Neural progenitor cell (in vitro differentiated cells): Measurements from ENCODE around the gene NAP1L5.

ENCODE experiments used
- EZH2phosphoT487 ChIP-seq: fragments of 200-600 bp; sonication (generic); IDR thresholded peaks from 2 replicates; pipeline ENCODE4 v1.6.1; 2017; ENCODE audit warnings: antibody characterized with exemption
- TF ChIP-seq, protein P1 (sequence below): fragments of 200-600 bp; sonication (generic); IDR thresholded peaks from 2 replicates; pipeline ENCODE4 v1.5.1; 2017; ENCODE audit warnings: antibody characterized with exemption, mild to moderate bottlenecking

DNA sequence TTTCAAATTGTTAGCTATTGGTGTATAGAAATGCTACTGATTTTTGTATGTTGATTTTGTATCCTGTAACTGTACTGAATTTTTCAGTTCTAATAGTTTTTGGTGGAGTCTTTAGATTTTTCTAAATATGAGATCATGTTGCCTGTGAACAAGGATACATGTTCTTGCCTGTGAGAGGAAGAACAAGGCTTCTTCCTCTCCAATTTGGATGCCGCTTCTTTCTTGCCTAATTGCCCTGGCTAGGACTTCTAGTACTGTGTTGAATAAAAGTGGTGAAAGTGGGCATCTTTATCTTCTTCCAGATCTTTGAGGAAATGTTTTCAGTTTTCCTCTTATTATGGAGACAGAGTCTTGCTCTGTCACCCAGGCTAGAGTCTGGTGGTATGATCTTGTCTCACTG is 16.2 kb upstream of the NAP1L5 start:
- TF ChIP-seq, protein P1, sequence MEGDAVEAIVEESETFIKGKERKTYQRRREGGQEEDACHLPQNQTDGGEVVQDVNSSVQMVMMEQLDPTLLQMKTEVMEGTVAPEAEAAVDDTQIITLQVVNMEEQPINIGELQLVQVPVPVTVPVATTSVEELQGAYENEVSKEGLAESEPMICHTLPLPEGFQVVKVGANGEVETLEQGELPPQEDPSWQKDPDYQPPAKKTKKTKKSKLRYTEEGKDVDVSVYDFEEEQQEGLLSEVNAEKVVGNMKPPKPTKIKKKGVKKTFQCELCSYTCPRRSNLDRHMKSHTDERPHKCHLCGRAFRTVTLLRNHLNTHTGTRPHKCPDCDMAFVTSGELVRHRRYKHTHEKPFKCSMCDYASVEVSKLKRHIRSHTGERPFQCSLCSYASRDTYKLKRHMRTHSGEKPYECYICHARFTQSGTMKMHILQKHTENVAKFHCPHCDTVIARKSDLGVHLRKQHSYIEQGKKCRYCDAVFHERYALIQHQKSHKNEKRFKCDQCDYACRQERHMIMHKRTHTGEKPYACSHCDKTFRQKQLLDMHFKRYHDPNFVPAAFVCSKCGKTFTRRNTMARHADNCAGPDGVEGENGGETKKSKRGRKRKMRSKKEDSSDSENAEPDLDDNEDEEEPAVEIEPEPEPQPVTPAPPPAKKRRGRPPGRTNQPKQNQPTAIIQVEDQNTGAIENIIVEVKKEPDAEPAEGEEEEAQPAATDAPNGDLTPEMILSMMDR = no peak
- TF ChIP-seq EZH2phosphoT487 = no peak
